ENCODE data around the gene CTBP2. TPM values are rescaled to one million over a fixed set of nuclear protein-coding genes. Genes with fewer than 3 reads are reported as not detected.

CTBP2 gene
- total and polyA plus RNA-seq, 2 of the 13 experiments (the other 11 are each of a cell fraction or from before 2014, with no cell fraction given) = 0.08 TPM; not detected in 1

DNA sequence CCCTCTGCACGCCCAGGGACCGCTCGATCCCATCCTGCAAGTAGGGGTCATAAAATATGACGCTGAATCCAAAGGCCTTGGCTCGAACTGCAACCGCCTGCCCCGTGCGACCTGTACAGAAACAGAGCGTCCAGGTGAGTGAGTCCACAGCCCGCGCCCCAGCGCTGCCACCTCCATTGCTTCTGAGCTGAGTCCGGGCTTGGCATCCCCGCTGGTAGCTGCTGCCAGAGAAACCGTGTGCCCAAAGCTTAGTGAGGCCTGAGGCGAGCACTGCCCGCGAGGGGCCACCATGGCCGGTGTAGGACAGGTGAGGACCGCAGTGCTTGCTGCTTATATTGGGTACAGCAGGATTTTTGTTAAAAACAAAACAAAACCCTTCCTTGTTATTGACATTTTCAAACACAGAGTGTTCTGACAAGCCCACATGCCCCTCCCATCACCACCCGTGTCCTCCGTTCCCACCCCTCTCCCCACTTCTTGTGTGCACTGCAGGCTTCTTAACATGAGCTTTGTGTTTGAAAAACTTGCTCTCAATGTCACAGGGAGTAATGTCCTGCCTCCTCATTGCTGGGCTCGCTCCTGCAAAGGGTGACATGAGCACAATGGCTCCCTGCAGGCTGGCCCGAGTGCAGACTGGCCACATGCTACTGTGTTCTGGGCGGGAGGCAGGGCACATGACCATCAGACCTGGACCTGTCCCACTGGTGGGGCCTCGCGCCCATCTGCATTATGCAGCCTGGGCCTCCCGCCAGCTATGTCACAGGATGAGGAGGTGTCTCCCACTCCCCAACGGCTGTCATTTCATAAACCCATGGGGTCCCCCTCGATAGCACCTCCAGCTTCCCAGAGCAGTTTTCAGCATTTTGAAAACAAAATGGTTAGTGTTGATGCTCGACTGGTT is 165.5 kb downstream of the CTBP2 start:
- peaks cover under 1% of the 10 kb centered on the region; the same call in 1 of the 2 replicates for H3K4me1 ChIP-seq (ENCODE audit: insufficient read depth, low read length)
- TF ChIP-seq KDM4B (CRISPR knock-in tag; IDR thresholded peaks at IDR 0.05) (no peak), AGO2 (optimal IDR thresholded peaks at IDR 0.05; ENCODE audit: low read depth, low read length) (peak; percentile 40)
- H3K27ac ChIP-seq (ENCODE audit: extremely low read length, insufficient read depth, low read length) = no peak overlapping the region
- H3K79me2 ChIP-seq (ENCODE audit: insufficient read depth, low read length) = no peaks in the 10 kb centered on the region
- DNase-seq (ENCODE audit: low spot score) (no peak), ATAC-seq (peak; percentile 11; the same call in 2 of the 3 replicates), FAIRE-seq (no peak)
- H2AFZ ChIP-seq (ENCODE audit: low read length) = no peak overlapping the region
- peaks cover 0 to 2% of the 10 kb centered on the region in 2 experiments; a peak in 1 of 5 replicates for H3K36me3 ChIP-seq (replicated peaks in 1 of 2; ENCODE audit: control insufficient read depth in 1 of 2, insufficient read depth in 2 of 2, low read length in 2 of 2)
- no peaks in the 10 kb centered on the region; the same call in 1 of the 2 replicates for H4K20me1 ChIP-seq (ENCODE audit: insufficient read depth, low read length)
- H3K9ac ChIP-seq (ENCODE audit: insufficient read depth, low read depth, low read length) = no peak overlapping the region
- H3K9me3 ChIP-seq (ENCODE audit: low read length) = no peaks in the 10 kb centered on the region
- no TSS peak for BruUV-seq (replicated peaks)
- H3K4me3 ChIP-seq (replicated peaks in 1 of 3; ENCODE audit: insufficient read depth in 1 of 3, low read depth in 2 of 3, low read length in 3 of 3) = no peak overlapping the region
- intact Hi-C loops (cut with micrococcal nuclease; ENCODE audit: unreplicated experiment) = no loop called here
- in situ Hi-C loops (cut with HindIII; ENCODE audit: extremely low pct_ligation_motif_present, low pct_unique_long_range_greater_than_20kb) = no loop called here
- WGBS (ENCODE audit: low lambda C conversion rate) = 75% methylated on average over 19 of the region's 31 CpGs
- peaks cover 2 to 23% of the 10 kb centered on the region in 2 experiments; a peak in 3 of 5 replicates for H3K27me3 ChIP-seq (ENCODE audit: control insufficient read depth in 1 of 2, insufficient read depth in 2 of 2, low read length in 2 of 2)
- CTCF ChIA-PET (ENCODE audit: low intra/inter-chr PET ratio, low total read pairs) = no interaction called here
- POLR2A ChIA-PET = no interaction called here
- H3K4me2 ChIP-seq (ENCODE audit: low read depth, low read length) = no peak overlapping the region

- Histone ChIP-seq H3K4me2 (ENCODE audit: low read depth, low read length) (no peak overlapping the region), H3K27me3 (ENCODE audit: control insufficient read depth in 1 of 2, insufficient read depth in 2 of 2, low read length in 2 of 2) (peaks cover 1 to 18% of the 10 kb centered on the region in 2 experiments; a peak in 2 of 5 replicates), H4K20me1 (ENCODE audit: insufficient read depth, low read length) (no peaks in the 10 kb centered on the region; the same call in 1 of the 2 replicates), H3K27ac (ENCODE audit: extremely low read length, insufficient read depth, low read length) (no peak overlapping the region), H3K9me3 (ENCODE audit: low read length) (no peaks in the 10 kb centered on the region), H3K4me1 (ENCODE audit: insufficient read depth, low read length) (no peaks in the 10 kb centered on the region), H2AFZ (ENCODE audit: low read length) (no peak overlapping the region), H3K79me2 (ENCODE audit: insufficient read depth, low read length) (no peaks in the 10 kb centered on the region), H3K36me3 (replicated peaks in 1 of 2; ENCODE audit: control insufficient read depth in 1 of 2, insufficient read depth in 2 of 2, low read length in 2 of 2) (peaks cover 0 to 2% of the 10 kb centered on the region in 2 experiments; a peak in 1 of 5 replicates), H3K4me3 (replicated peaks in 1 of 3; ENCODE audit: insufficient read depth in 1 of 3, low read depth in 2 of 3, low read length in 3 of 3) (no peak overlapping the region), H3K9ac (ENCODE audit: insufficient read depth, low read depth, low read length) (no peak overlapping the region)
- peak; percentile 63 for TF ChIP-seq AGO2 (optimal IDR thresholded peaks at IDR 0.05; ENCODE audit: low read depth, low read length)
- TF ChIP-seq, protein P1, sequence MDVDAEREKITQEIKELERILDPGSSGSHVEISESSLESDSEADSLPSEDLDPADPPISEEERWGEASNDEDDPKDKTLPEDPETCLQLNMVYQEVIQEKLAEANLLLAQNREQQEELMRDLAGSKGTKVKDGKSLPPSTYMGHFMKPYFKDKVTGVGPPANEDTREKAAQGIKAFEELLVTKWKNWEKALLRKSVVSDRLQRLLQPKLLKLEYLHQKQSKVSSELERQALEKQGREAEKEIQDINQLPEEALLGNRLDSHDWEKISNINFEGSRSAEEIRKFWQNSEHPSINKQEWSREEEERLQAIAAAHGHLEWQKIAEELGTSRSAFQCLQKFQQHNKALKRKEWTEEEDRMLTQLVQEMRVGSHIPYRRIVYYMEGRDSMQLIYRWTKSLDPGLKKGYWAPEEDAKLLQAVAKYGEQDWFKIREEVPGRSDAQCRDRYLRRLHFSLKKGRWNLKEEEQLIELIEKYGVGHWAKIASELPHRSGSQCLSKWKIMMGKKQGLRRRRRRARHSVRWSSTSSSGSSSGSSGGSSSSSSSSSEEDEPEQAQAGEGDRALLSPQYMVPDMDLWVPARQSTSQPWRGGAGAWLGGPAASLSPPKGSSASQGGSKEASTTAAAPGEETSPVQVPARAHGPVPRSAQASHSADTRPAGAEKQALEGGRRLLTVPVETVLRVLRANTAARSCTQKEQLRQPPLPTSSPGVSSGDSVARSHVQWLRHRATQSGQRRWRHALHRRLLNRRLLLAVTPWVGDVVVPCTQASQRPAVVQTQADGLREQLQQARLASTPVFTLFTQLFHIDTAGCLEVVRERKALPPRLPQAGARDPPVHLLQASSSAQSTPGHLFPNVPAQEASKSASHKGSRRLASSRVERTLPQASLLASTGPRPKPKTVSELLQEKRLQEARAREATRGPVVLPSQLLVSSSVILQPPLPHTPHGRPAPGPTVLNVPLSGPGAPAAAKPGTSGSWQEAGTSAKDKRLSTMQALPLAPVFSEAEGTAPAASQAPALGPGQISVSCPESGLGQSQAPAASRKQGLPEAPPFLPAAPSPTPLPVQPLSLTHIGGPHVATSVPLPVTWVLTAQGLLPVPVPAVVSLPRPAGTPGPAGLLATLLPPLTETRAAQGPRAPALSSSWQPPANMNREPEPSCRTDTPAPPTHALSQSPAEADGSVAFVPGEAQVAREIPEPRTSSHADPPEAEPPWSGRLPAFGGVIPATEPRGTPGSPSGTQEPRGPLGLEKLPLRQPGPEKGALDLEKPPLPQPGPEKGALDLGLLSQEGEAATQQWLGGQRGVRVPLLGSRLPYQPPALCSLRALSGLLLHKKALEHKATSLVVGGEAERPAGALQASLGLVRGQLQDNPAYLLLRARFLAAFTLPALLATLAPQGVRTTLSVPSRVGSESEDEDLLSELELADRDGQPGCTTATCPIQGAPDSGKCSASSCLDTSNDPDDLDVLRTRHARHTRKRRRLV (CRISPR knock-in tag; IDR thresholded peaks at IDR 0.05) = no peak
- FAIRE-seq = no peak
- BruUV-seq (replicated peaks) = no TSS peak
- ChIA-PET CTCF (ENCODE audit: low intra/inter-chr PET ratio, low total read pairs) (no interaction called here), POLR2A (no interaction called here)
- intact Hi-C loops (cut with micrococcal nuclease; ENCODE audit: unreplicated experiment) (no loop called here), in situ Hi-C loops (cut with HindIII; ENCODE audit: extremely low pct_ligation_motif_present, low pct_unique_long_range_greater_than_20kb) (no loop called here)
- no peak for ATAC-seq
- no peak for DNase-seq (ENCODE audit: low spot score)
- 82% methylated on average over 18 of the region's 21 CpGs for WGBS (ENCODE audit: low lambda C conversion rate)
Measured at GRCh38 chr10:124993736-124994451, 166.5 kb downstream of the CTBP2 start.

Data from HepG2 (cell line).